GM12801 (cell line): Measurements from ENCODE around the gene ERC2.

ENCODE experiments used
- TF ChIP-seq, protein P1 (sequence below): IDR thresholded peaks from one replicate; pipeline ENCODE4 v1.5.1; 2011; ENCODE audit warnings: control low read depth; ENCODE audit not compliant: insufficient read length; ENCODE audit errors: extremely low read depth

Gene ERC2

GRCh38 chr3:56323986-56324420 lies 144.3 kb downstream of the ERC2 start:
- TF ChIP-seq, protein P1, sequence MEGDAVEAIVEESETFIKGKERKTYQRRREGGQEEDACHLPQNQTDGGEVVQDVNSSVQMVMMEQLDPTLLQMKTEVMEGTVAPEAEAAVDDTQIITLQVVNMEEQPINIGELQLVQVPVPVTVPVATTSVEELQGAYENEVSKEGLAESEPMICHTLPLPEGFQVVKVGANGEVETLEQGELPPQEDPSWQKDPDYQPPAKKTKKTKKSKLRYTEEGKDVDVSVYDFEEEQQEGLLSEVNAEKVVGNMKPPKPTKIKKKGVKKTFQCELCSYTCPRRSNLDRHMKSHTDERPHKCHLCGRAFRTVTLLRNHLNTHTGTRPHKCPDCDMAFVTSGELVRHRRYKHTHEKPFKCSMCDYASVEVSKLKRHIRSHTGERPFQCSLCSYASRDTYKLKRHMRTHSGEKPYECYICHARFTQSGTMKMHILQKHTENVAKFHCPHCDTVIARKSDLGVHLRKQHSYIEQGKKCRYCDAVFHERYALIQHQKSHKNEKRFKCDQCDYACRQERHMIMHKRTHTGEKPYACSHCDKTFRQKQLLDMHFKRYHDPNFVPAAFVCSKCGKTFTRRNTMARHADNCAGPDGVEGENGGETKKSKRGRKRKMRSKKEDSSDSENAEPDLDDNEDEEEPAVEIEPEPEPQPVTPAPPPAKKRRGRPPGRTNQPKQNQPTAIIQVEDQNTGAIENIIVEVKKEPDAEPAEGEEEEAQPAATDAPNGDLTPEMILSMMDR, result no peak

DNA sequence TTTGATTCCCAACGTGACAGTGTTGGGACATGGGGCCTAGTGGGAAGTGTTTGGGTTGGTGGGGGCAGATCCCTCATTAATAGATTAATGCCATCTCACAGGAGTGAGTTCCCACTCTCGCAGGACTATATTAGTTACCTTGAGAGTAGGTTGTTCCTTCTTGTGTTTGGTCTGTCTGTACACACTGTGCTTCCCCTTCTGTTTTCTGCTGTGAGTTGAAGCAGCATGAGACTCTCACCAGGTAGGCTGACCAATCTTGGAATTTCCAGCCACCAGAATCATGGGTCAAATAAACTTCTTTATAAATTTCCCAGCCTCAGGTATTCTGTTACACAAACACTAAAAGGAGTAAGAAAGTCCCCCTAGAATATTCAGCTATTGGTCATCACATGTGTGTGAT lies 145.4 kb downstream of the ERC2 start:
- TF ChIP-seq, protein P1, result no peak

- TF ChIP-seq, protein P1, result no peak
Observed at GRCh38 chr3:56321892-56322291, 146.4 kb downstream of the ERC2 start.

DNA sequence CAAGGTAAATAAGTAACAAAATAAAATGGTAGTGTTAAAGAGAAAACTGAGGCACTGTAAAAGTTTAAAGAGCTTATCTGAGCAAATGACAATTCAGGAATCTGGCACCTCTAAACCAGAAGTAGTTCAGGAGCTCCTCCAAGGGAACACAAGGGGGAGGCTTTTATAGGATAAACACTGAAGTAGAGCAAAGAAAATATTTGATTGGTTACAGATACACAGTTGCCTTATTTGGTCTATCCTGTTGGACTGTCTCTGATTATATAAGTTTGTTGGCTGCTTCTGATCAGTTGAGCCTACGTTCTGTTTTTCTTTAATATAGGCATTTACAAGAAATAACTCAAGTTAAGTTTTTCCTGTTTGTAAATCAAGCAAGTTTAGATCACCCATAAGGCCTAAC lies 146.9 kb downstream of the ERC2 start:
- TF ChIP-seq, protein P1, result no peak

- TF ChIP-seq, protein P1, result no peak
Observed at GRCh38 chr3:56320883-56321282, 147.4 kb downstream of the ERC2 start.

GRCh38 chr3:56318891-56319290 lies 149.4 kb downstream of the ERC2 start:
- TF ChIP-seq, protein P1, result no peak

- TF ChIP-seq, protein P1, result no peak
Observed at GRCh38 chr3:56316944-56317343, 151.3 kb downstream of the ERC2 start.

GRCh38 chr3:56314842-56315241 lies 153.4 kb downstream of the ERC2 start:
- TF ChIP-seq, protein P1, result no peak
